Dedifferentiated amniotic fluid mesenchymal stem cell (primary cell): ENCODE data around the gene ADGRA3.

Experiments
- DNase-seq: peaks from one replicate; pipeline ENCODE4 v3.0.0-alpha.2; 2016; ENCODE audit errors: extremely low spot score

The ADGRA3 gene

DNA sequence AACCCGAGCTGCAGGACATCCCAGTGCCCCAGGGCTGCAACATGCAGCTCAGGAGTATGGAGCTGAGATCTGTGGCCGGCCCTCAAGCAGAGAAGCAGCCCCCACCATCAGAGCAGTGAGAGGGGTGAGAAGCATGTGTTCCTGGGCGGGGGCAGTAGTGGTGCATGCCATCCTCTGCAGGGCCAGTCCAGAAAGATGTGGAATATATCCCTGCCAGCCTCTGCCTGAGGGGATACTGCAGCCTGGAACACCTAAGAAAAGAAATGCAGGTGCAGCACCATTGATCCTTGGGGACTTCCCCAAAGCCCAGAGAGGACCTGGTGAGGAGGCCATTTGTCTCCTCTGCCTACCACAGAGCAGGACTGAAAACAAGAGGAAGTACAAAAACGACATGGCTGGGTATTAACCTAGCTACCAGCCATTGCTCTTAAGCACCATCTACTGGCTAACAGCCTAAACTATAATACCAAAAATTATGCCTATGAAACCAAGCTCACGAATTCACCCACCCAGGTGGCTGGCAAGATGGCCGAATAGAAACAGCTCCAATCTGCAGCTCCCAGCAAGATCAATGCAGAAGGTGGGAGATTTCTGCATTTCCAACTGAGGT lies 158.8 kb downstream of the ADGRA3 start:
- DNase-seq = peak; percentile 38

- DNase-seq = peak; percentile 16
Measured at GRCh38 chr4:22348410-22348809, 167.5 kb downstream of the ADGRA3 start.

DNA sequence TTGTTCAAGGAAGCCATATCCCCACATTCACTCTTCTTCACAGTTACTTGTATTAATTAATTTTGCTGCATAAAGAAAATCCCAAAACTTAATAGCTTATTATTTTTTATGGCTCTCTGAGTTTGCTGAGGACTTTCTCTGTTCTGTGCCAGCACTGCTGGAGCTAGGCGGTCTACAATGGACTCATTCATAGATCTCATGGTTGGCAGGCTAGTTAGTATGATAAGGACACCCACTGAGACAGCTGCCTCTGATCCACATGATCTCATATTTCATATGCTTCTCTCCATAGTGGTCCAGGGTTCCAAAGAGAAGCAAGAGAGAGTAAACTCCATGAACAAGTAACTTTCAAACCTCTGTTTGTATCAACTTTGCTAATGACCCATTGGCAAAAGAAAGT lies 170.2 kb downstream of the ADGRA3 start:
- no peak for DNase-seq

GRCh38 chr4:22345055-22345454 lies 170.8 kb downstream of the ADGRA3 start:
- DNase-seq = no peak

DNA sequence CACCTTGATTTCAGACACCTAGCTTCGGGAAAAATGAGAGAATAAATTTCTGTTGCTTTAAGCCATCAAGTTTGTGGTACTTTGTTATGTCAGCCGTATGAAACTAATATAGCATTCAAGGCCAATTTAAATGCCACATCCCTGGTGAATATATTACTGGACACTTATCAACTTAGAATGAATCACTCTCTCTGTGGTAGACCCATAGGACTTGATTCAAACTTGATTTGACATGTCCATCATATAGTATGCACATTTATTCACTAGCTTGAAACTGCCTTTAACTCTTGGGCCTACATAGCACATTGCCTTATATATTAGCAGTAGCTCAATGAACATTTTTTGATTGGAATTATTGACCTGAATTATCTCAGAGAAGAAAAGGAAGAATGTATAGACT lies 172.3 kb downstream of the ADGRA3 start:
- DNase-seq = no peak

DNA sequence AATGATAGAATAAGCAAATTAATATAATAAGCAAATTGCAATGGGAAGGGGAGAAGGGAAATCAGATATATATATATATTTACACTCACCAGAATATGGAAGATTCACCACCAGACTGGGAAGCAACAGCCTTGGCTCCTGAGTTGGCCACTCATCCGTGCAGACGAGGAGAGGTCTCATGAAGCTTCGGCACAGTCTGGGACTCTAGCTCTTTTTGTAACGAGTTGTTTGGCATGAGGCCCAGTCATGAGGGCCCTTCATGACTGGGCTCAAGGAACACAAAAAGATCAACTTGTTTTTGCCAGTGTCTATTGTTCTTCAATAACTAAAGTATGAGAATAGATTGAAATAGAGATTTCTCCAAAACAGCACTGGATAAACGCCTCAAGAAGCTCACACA lies 176.4 kb downstream of the ADGRA3 start:
- DNase-seq = no peak

DNA sequence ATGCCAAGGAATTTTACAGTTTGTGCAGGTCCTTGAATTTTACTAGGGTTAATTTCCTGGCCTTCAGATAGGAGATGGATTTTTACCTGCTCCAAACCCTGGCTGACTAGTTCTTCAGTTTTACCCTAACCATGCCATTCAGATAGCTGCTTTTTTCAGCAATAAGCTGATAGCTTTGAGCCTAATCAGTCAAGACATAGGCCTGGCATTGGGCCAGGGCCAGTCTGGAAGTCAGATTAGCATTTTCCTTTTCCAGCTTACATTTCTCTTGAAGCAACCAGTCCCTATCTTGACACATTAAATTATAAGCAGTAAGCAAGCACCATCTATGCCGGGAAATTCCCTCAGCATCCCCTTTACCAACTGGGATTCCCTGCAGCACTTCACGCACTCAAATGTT lies 177.1 kb downstream of the ADGRA3 start:
- DNase-seq = no peak
